ENCODE measurements around the gene WWC2.
A peak's percentile ranks its signal among the peaks of the same experiment; 100 is the strongest.

WWC2 gene

GRCh38 chr4:183139058-183139750 is 40.1 kb downstream of the WWC2 start:
- no peaks in the 10 kb centered on the region for H3K9me3 ChIP-seq (ENCODE audit: control insufficient read depth in 5 of 5, low read length in 5 of 5)
- H3K4me3 ChIP-seq (ENCODE audit: low read depth in 1 of 5, low read length in 5 of 5) = no peak overlapping the region
- no peaks in the 10 kb centered on the region for H3K27me3 ChIP-seq (ENCODE audit: control insufficient read depth in 5 of 5, insufficient read depth in 4 of 5, low read length in 5 of 5)
- H3K4me1 ChIP-seq (ENCODE audit: control insufficient read depth in 5 of 5, insufficient read depth in 5 of 5, low read length in 5 of 5) = peaks cover 3 to 23% (median 19%) of the 10 kb centered on the region in 5 donors
- H3K9ac ChIP-seq (ENCODE audit: low read length in 5 of 5) = no peak overlapping the region
- no peak overlapping the region for H3K27ac ChIP-seq (ENCODE audit: low read depth, low read length)
- no peaks in the 10 kb centered on the region for H3K36me3 ChIP-seq (ENCODE audit: control insufficient read depth in 5 of 5, insufficient read depth in 5 of 5, low read length in 5 of 5)

GRCh38 chr4:183139972-183140570 is 41.0 kb downstream of the WWC2 start:
- Histone ChIP-seq H3K9me3 (ENCODE audit: control insufficient read depth in 5 of 5, low read length in 5 of 5) (no peaks in the 10 kb centered on the region), H3K27ac (ENCODE audit: low read depth, low read length) (no peak overlapping the region), H3K4me3 (ENCODE audit: low read depth in 1 of 5, low read length in 5 of 5) (no peak overlapping the region), H3K9ac (ENCODE audit: low read length in 5 of 5) (no peak overlapping the region), H3K36me3 (ENCODE audit: control insufficient read depth in 5 of 5, insufficient read depth in 5 of 5, low read length in 5 of 5) (no peaks in the 10 kb centered on the region), H3K27me3 (ENCODE audit: control insufficient read depth in 5 of 5, insufficient read depth in 4 of 5, low read length in 5 of 5) (no peaks in the 10 kb centered on the region), H3K4me1 (ENCODE audit: control insufficient read depth in 5 of 5, insufficient read depth in 5 of 5, low read length in 5 of 5) (peaks cover 3 to 23% (median 19%) of the 10 kb centered on the region in 5 donors)

DNA sequence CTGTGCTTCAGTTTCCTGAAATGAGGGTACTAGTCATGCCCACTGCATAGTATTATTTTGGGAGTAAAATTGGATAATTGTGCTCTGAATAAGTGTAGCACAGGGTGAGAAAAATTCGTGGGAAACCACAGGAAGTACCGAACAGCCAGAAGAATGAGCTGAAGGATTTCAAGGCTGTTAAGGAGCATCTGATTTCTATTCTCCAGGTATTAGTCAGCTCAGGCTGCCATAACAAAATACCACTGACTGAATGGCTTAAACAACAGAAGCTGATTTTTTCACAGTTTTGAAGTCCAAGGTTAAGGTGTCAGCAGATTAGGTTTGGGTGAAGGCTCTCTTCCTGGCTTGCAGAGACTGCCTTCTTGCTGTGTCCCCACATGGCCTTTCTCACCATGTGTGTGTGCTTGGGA is 41.9 kb downstream of the WWC2 start:
- H3K4me1 ChIP-seq (ENCODE audit: control insufficient read depth in 5 of 5, insufficient read depth in 5 of 5, low read length in 5 of 5) = peaks cover 3 to 27% (median 22%) of the 10 kb centered on the region in 5 donors

DNA sequence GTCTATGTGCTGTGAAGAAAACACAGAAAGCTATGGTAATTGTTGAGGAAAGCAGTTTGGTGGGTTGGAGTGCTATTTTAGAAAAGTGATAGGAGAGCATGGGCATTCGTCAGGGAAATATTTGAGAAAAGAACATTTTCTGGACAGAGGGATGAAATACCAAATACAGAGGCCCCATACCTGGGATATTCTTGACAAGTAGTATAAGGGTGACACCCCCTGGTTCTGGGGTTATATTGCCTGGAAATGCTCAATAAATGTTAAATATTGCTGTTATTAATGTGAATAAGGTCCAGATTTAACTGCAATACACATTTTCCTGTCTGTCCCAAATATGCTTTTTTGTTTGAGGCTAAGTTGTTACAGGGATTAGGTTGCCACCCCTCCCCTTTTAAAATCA is 42.9 kb downstream of the WWC2 start:
- peaks cover 3 to 31% (median 22%) of the 10 kb centered on the region in 5 donors for H3K4me1 ChIP-seq (ENCODE audit: control insufficient read depth in 5 of 5, insufficient read depth in 5 of 5, low read length in 5 of 5)
- H3K27ac ChIP-seq (ENCODE audit: low read depth, low read length) = no peak overlapping the region
- H3K9ac ChIP-seq (ENCODE audit: low read length in 5 of 5) = no peak overlapping the region
- H3K9me3 ChIP-seq (ENCODE audit: control insufficient read depth in 5 of 5, low read length in 5 of 5) = no peaks in the 10 kb centered on the region
- no peaks in the 10 kb centered on the region for H3K27me3 ChIP-seq (ENCODE audit: control insufficient read depth in 5 of 5, insufficient read depth in 4 of 5, low read length in 5 of 5)
- H3K4me3 ChIP-seq (ENCODE audit: low read depth in 1 of 5, low read length in 5 of 5) = no peak overlapping the region
- no peaks in the 10 kb centered on the region for H3K36me3 ChIP-seq (ENCODE audit: control insufficient read depth in 5 of 5, insufficient read depth in 5 of 5, low read length in 5 of 5)

More for the DNA sequence above, 41.9 kb downstream of the WWC2 start:
- Histone ChIP-seq H3K9ac (ENCODE audit: low read length in 5 of 5) (no peak overlapping the region), H3K4me3 (ENCODE audit: low read depth in 1 of 5, low read length in 5 of 5) (no peak overlapping the region), H3K9me3 (ENCODE audit: control insufficient read depth in 5 of 5, low read length in 5 of 5) (no peaks in the 10 kb centered on the region), H3K36me3 (ENCODE audit: control insufficient read depth in 5 of 5, insufficient read depth in 5 of 5, low read length in 5 of 5) (no peaks in the 10 kb centered on the region), H3K27ac (ENCODE audit: low read depth, low read length) (no peak overlapping the region), H3K27me3 (ENCODE audit: control insufficient read depth in 5 of 5, insufficient read depth in 4 of 5, low read length in 5 of 5) (no peaks in the 10 kb centered on the region)

- H3K4me3 ChIP-seq (ENCODE audit: low read depth in 1 of 5, low read length in 5 of 5) = peak overlapping the region in 1 of 5 donors; percentile 24
- peaks cover 3 to 31% (median 22%) of the 10 kb centered on the region in 5 donors for H3K4me1 ChIP-seq (ENCODE audit: control insufficient read depth in 5 of 5, insufficient read depth in 5 of 5, low read length in 5 of 5)
- H3K27me3 ChIP-seq (ENCODE audit: control insufficient read depth in 5 of 5, insufficient read depth in 4 of 5, low read length in 5 of 5) = no peaks in the 10 kb centered on the region
- no peak overlapping the region for H3K27ac ChIP-seq (ENCODE audit: low read depth, low read length)
- H3K9me3 ChIP-seq (ENCODE audit: control insufficient read depth in 5 of 5, low read length in 5 of 5) = no peaks in the 10 kb centered on the region
- H3K9ac ChIP-seq (ENCODE audit: low read length in 5 of 5) = no peak overlapping the region
- no peaks in the 10 kb centered on the region for H3K36me3 ChIP-seq (ENCODE audit: control insufficient read depth in 5 of 5, insufficient read depth in 5 of 5, low read length in 5 of 5)
These were observed 43.8 kb downstream of the WWC2 start for GRCh38 chr4:183142571-183143550.

GRCh38 chr4:183144787-183145186 is 45.7 kb downstream of the WWC2 start:
- no peak overlapping the region for H3K4me3 ChIP-seq (ENCODE audit: low read depth in 1 of 5, low read length in 5 of 5)
- no peak overlapping the region for H3K27ac ChIP-seq (ENCODE audit: low read depth, low read length)
- peaks cover 3 to 31% (median 22%) of the 10 kb centered on the region in 5 donors for H3K4me1 ChIP-seq (ENCODE audit: control insufficient read depth in 5 of 5, insufficient read depth in 5 of 5, low read length in 5 of 5)
- no peaks in the 10 kb centered on the region for H3K9me3 ChIP-seq (ENCODE audit: control insufficient read depth in 5 of 5, low read length in 5 of 5)
- H3K9ac ChIP-seq (ENCODE audit: low read length in 5 of 5) = no peak overlapping the region
- no peaks in the 10 kb centered on the region for H3K27me3 ChIP-seq (ENCODE audit: control insufficient read depth in 5 of 5, insufficient read depth in 4 of 5, low read length in 5 of 5)
- H3K36me3 ChIP-seq (ENCODE audit: control insufficient read depth in 5 of 5, insufficient read depth in 5 of 5, low read length in 5 of 5) = no peaks in the 10 kb centered on the region

- peaks cover 3 to 31% (median 22%) of the 10 kb centered on the region in 5 donors for H3K4me1 ChIP-seq (ENCODE audit: control insufficient read depth in 5 of 5, insufficient read depth in 5 of 5, low read length in 5 of 5)
- H3K27ac ChIP-seq (ENCODE audit: low read depth, low read length) = no peak overlapping the region
- H3K4me3 ChIP-seq (ENCODE audit: low read depth in 1 of 5, low read length in 5 of 5) = no peak overlapping the region
- no peaks in the 10 kb centered on the region for H3K9me3 ChIP-seq (ENCODE audit: control insufficient read depth in 5 of 5, low read length in 5 of 5)
- no peaks in the 10 kb centered on the region for H3K36me3 ChIP-seq (ENCODE audit: control insufficient read depth in 5 of 5, insufficient read depth in 5 of 5, low read length in 5 of 5)
- H3K27me3 ChIP-seq (ENCODE audit: control insufficient read depth in 5 of 5, insufficient read depth in 4 of 5, low read length in 5 of 5) = no peaks in the 10 kb centered on the region
- H3K9ac ChIP-seq (ENCODE audit: low read length in 5 of 5) = no peak overlapping the region
These were observed 46.7 kb downstream of the WWC2 start for GRCh38 chr4:183145773-183146172.

DNA sequence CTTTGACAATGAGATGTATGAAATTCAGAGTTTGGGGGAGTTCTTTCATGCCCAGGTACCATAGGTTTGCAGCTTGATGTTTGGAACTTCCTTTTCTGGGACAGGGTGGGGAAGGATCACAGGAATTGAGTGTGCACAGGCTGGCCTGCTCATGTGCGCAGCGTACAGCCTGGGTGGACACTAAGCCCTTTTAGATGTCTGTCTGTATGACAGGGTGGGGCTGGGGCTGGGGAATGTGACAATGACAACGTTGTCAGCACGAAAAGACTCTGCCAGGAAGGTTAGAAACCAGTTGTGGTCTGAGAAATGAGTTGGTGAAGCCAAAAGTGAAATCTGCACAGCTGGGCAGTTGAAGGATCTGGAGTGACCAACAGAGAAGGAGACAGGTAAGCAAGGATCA is 47.4 kb downstream of the WWC2 start:
- peaks cover 3 to 26% (median 22%) of the 10 kb centered on the region in 5 donors for H3K4me1 ChIP-seq (ENCODE audit: control insufficient read depth in 5 of 5, insufficient read depth in 5 of 5, low read length in 5 of 5)
- H3K9ac ChIP-seq (ENCODE audit: low read length in 5 of 5) = no peak overlapping the region
- no peak overlapping the region for H3K27ac ChIP-seq (ENCODE audit: low read depth, low read length)
- H3K4me3 ChIP-seq (ENCODE audit: low read depth in 1 of 5, low read length in 5 of 5) = no peak overlapping the region
- H3K27me3 ChIP-seq (ENCODE audit: control insufficient read depth in 5 of 5, insufficient read depth in 4 of 5, low read length in 5 of 5) = no peaks in the 10 kb centered on the region
- no peaks in the 10 kb centered on the region for H3K36me3 ChIP-seq (ENCODE audit: control insufficient read depth in 5 of 5, insufficient read depth in 5 of 5, low read length in 5 of 5)
- no peaks in the 10 kb centered on the region for H3K9me3 ChIP-seq (ENCODE audit: control insufficient read depth in 5 of 5, low read length in 5 of 5)

DNA sequence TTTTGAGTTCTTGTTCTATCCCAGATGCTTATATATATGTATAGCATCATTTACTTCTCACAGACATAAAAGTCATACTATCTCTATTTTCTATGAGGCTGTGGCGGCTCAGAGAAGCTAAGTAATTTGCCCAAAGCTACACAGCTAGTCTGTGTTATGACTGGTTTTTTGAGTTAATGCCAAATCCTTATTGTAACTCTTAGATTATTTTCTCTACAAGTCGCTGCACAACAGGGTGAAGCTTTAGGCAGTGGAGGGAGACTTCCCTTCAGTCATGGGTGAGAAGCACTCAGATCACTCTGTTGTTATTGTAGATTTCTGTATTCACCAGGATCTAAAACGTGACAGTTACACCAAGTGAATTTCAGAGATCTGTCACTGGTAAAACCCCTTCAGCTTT is 48.1 kb downstream of the WWC2 start:
- H3K27me3 ChIP-seq (ENCODE audit: control insufficient read depth in 5 of 5, insufficient read depth in 4 of 5, low read length in 5 of 5) = no peaks in the 10 kb centered on the region
- H3K4me3 ChIP-seq (ENCODE audit: low read depth in 1 of 5, low read length in 5 of 5) = no peak overlapping the region
- H3K4me1 ChIP-seq (ENCODE audit: control insufficient read depth in 5 of 5, insufficient read depth in 5 of 5, low read length in 5 of 5) = peaks cover 3 to 19% (median 16%) of the 10 kb centered on the region in 5 donors
- H3K9me3 ChIP-seq (ENCODE audit: control insufficient read depth in 5 of 5, low read length in 5 of 5) = no peaks in the 10 kb centered on the region
- no peak overlapping the region for H3K9ac ChIP-seq (ENCODE audit: low read length in 5 of 5)
- H3K27ac ChIP-seq (ENCODE audit: low read depth, low read length) = no peak overlapping the region
- no peaks in the 10 kb centered on the region for H3K36me3 ChIP-seq (ENCODE audit: control insufficient read depth in 5 of 5, insufficient read depth in 5 of 5, low read length in 5 of 5)

DNA sequence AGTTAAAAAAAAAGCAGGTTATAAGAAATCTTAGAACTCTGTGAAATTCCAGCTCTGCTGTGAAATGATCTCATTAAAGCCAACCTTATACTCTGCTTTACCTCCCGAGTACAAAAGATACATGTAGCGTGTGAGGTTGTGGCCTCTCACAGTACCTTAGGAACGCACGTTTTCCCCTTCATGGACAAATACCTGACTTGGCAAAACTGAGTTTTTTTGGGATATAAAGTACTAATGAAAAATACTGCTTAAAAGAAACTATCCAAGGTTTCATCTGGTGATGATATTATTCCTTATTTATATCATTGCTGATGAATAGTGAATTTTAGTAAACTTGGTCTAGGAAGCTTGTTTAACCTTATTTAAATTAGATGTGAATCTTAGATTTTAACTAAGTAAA is 48.9 kb downstream of the WWC2 start:
- Histone ChIP-seq H3K4me3 (ENCODE audit: low read depth in 1 of 5, low read length in 5 of 5) (no peak overlapping the region), H3K27ac (ENCODE audit: low read depth, low read length) (no peak overlapping the region), H3K9me3 (ENCODE audit: control insufficient read depth in 5 of 5, low read length in 5 of 5) (no peaks in the 10 kb centered on the region), H3K36me3 (ENCODE audit: control insufficient read depth in 5 of 5, insufficient read depth in 5 of 5, low read length in 5 of 5) (no peaks in the 10 kb centered on the region), H3K27me3 (ENCODE audit: control insufficient read depth in 5 of 5, insufficient read depth in 4 of 5, low read length in 5 of 5) (no peaks in the 10 kb centered on the region), H3K9ac (ENCODE audit: low read length in 5 of 5) (no peak overlapping the region), H3K4me1 (ENCODE audit: control insufficient read depth in 5 of 5, insufficient read depth in 5 of 5, low read length in 5 of 5) (peaks cover 0 to 11% (median 8%) of the 10 kb centered on the region in 5 donors)

Data from subcutaneous abdominal adipose tissue (tissue), 5 donors.